DND-41 (cell line): ENCODE data around the gene CACNA1H.
"Not testable (repeated sequence)": the region's sequence is repeated elsewhere in the genome, so short reads cannot be mapped to it uniquely, and the experiment has no call there.

Experiments used
- ATAC-seq: fragments of 200-7000 bp; cut with Tn5 transposase; 3 replicates; pipeline ENCODE4 v1.9.1; 2021; ENCODE audit warnings: low read depth; ENCODE audit not compliant: insufficient read depth
- DNase-seq: peaks from one replicate; pipeline ENCODE4 v3.0.0-alpha.2; 2020
- H2AFZ ChIP-seq: 2 replicates; pipeline ENCODE4 v1.6.0; 2012; ENCODE audit warnings: low read depth, low read length
- H3K27ac ChIP-seq: 2 replicates; pipeline ENCODE4 v1.5.1; 2012; ENCODE audit warnings: low read length, inconsistent platforms
- H3K27me3 ChIP-seq: fragments of 200-600 bp; sonication (generic); 2 replicates; pipeline ENCODE4 v1.6.0; 2012; ENCODE audit warnings: low read length, mild to moderate bottlenecking, inconsistent platforms; ENCODE audit not compliant: insufficient read depth, poor library complexity
- H3K36me3 ChIP-seq: 2 replicates; pipeline ENCODE4 v1.5.1; 2012; ENCODE audit warnings: low read length, inconsistent platforms; ENCODE audit not compliant: insufficient read depth
- H3K4me1 ChIP-seq: 2 replicates; pipeline ENCODE4 v1.5.1; 2012; ENCODE audit warnings: mild to moderate bottlenecking, low read length; ENCODE audit not compliant: insufficient read depth
- H3K4me2 ChIP-seq: 2 replicates; pipeline ENCODE4 v1.6.0; 2012; ENCODE audit warnings: mild to moderate bottlenecking, moderate library complexity, low read length, inconsistent platforms; ENCODE audit not compliant: insufficient read depth
- H3K4me3 ChIP-seq, 2 experiments: fragments of 200-600 bp in 1 of 2; shearing (Covaris generic) in 1 of 2; 2 replicates each; pipeline ENCODE4 v1.5.1; 2012 to 2016; ENCODE audit warnings: inconsistent platforms in 2 of 2, low read length in 2 of 2, mild to moderate bottlenecking in 2 of 2, low read depth in 1 of 2, moderate library complexity in 1 of 2
- H3K79me2 ChIP-seq: 2 replicates; pipeline ENCODE4 v1.6.0; 2012; ENCODE audit warnings: low read length, inconsistent platforms; ENCODE audit not compliant: insufficient read depth
- H3K9ac ChIP-seq: 2 replicates; pipeline ENCODE4 v1.6.0; 2012; ENCODE audit warnings: low read depth, mild to moderate bottlenecking, inconsistent platforms, low read length, moderate library complexity
- H3K9me3 ChIP-seq: 2 replicates; pipeline ENCODE4 v1.5.1; 2012; ENCODE audit warnings: low read length, moderate library complexity, mild to moderate bottlenecking, inconsistent platforms; ENCODE audit not compliant: insufficient read depth, severe bottlenecking
- H4K20me1 ChIP-seq: 2 replicates; pipeline ENCODE4 v1.6.0; 2012; ENCODE audit warnings: low read length; ENCODE audit not compliant: insufficient read depth
- CTCF ChIP-seq: IDR thresholded peaks from 2 replicates; pipeline ENCODE4 v1.5.1; 2012; ENCODE audit warnings: borderline replicate concordance, low read length, moderate library complexity, mild to moderate bottlenecking; ENCODE audit not compliant: poor library complexity, severe bottlenecking; ENCODE audit errors: extremely low read depth
- EZH2 ChIP-seq: IDR thresholded peaks from 3 replicates; pipeline ENCODE4 v1.6.1; 2012; ENCODE audit warnings: borderline replicate concordance, low read depth, mild to moderate bottlenecking, moderate library complexity, low read length, inconsistent platforms; ENCODE audit not compliant: severe bottlenecking

Gene CACNA1H

DNA sequence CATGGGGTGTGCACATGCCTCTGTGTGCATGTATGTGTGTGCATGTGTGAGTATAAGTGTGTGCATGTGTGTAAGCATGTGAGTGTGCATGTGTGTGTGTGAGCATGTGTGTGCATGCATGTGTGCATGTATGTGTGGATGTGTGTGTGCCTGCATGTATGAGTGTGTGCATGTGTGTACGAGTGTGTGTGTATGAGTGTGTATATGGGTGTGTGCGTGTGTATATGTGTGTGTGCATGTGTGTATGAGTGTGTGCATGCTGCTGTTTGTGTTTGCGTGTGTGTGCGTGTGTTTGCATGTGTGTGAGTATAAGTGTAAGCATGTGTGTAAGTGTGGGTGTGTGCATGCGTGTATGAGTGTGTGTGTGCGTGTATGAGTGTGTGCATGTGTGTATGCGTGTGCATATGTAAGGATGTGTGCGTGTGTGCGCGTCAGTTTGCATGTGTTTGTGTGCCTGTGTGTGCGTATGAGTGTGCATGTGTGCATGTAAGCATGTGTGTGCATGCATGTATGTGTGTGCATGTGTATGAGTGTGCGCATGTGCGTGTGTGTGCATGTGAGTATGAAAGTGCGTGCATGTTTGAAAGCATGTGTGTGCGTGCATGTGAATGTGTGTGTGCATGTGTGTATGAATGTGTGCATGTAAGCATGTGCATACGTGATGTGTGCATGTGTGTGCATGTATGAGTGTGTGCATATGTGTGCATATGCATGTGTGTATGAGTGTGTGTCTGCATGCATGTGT, 111.6 kb downstream of the CACNA1H start:
- no peak overlapping the region for H3K27ac ChIP-seq
- H3K9me3 ChIP-seq = no peaks in the 10 kb centered on the region
- no peak overlapping the region for H2AFZ ChIP-seq
- H3K79me2 ChIP-seq = no peaks in the 10 kb centered on the region
- no peak for DNase-seq
- no peaks in the 10 kb centered on the region for H3K4me1 ChIP-seq
- no peak overlapping the region for H3K9ac ChIP-seq
- no peaks in the 10 kb centered on the region for H3K36me3 ChIP-seq
- H3K4me3 ChIP-seq = no peak overlapping the region
- TF ChIP-seq EZH2 (no peak), CTCF (no peak)
- H3K27me3 ChIP-seq = no peaks in the 10 kb centered on the region
- H4K20me1 ChIP-seq = peaks cover 4% of the 10 kb centered on the region; the same call in 1 of the 2 replicates
- H3K4me2 ChIP-seq = no peak overlapping the region
- no peak for ATAC-seq

GRCh38 chr16:1265090-1265630, 112.3 kb downstream of the CACNA1H start:
- no peak overlapping the region for H3K4me2 ChIP-seq
- H4K20me1 ChIP-seq = peaks cover 4% of the 10 kb centered on the region; the same call in 1 of the 2 replicates
- ATAC-seq (no peak), DNase-seq (no peak)
- H3K27ac ChIP-seq = no peak overlapping the region
- no peaks in the 10 kb centered on the region for H3K9me3 ChIP-seq
- no peak overlapping the region for H2AFZ ChIP-seq
- TF ChIP-seq CTCF (no peak), EZH2 (no peak)
- no peaks in the 10 kb centered on the region for H3K4me1 ChIP-seq
- no peaks in the 10 kb centered on the region for H3K27me3 ChIP-seq
- no peaks in the 10 kb centered on the region for H3K79me2 ChIP-seq
- no peak overlapping the region for H3K9ac ChIP-seq
- H3K36me3 ChIP-seq = no peaks in the 10 kb centered on the region
- no peak overlapping the region for H3K4me3 ChIP-seq

GRCh38 chr16:1265826-1266225, 112.9 kb downstream of the CACNA1H start:
- no peaks in the 10 kb centered on the region for H3K79me2 ChIP-seq
- no peak overlapping the region for H3K4me3 ChIP-seq
- no peak for ATAC-seq
- no peak for TF ChIP-seq CTCF
- TF ChIP-seq EZH2 = no peak
- H3K36me3 ChIP-seq = no peaks in the 10 kb centered on the region
- H3K4me2 ChIP-seq = no peak overlapping the region
- no peaks in the 10 kb centered on the region for H3K4me1 ChIP-seq
- H4K20me1 ChIP-seq = peaks cover 4% of the 10 kb centered on the region; the same call in 1 of the 2 replicates
- H3K27me3 ChIP-seq = no peaks in the 10 kb centered on the region
- H3K9me3 ChIP-seq = no peaks in the 10 kb centered on the region
- no peak overlapping the region for H3K27ac ChIP-seq
- no peak overlapping the region for H3K9ac ChIP-seq
- DNase-seq = no peak
- H2AFZ ChIP-seq = no peak overlapping the region

DNA sequence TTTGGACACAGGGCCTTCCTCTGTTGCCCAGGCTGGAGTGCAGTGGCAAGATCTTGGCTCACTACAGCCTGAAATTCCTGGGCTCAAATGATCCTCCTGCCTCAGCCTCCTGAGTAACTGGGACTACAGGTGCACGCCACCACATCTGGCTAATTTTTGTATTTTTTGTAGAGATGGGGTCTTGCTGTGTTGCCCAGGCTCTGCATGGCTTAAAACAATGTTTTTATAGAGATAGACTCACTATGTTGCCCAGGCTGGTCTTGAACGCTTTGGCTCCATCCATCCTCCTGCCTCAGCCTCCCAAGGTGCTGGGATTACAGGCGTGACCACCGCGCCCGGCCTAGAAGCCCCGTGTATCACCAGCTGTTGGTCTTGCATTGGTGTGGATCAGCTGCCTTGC, 116.5 kb downstream of the CACNA1H start:
- DNase-seq, H3K27me3 ChIP-seq, H3K4me1 ChIP-seq, H3K4me2 ChIP-seq, H3K9me3 ChIP-seq, H3K27ac ChIP-seq, ATAC-seq, H3K9ac ChIP-seq, H4K20me1 ChIP-seq, H3K4me3 ChIP-seq, H3K36me3 ChIP-seq, H2AFZ ChIP-seq, H3K79me2 ChIP-seq: not testable (repeated sequence)
